Measurements from ENCODE around the gene ALDH3B2.
"Not testable (repeated sequence)": the region's sequence is repeated elsewhere in the genome, so short reads cannot be mapped to it uniquely, and the experiment has no call there.

Gene ALDH3B2

DNA sequence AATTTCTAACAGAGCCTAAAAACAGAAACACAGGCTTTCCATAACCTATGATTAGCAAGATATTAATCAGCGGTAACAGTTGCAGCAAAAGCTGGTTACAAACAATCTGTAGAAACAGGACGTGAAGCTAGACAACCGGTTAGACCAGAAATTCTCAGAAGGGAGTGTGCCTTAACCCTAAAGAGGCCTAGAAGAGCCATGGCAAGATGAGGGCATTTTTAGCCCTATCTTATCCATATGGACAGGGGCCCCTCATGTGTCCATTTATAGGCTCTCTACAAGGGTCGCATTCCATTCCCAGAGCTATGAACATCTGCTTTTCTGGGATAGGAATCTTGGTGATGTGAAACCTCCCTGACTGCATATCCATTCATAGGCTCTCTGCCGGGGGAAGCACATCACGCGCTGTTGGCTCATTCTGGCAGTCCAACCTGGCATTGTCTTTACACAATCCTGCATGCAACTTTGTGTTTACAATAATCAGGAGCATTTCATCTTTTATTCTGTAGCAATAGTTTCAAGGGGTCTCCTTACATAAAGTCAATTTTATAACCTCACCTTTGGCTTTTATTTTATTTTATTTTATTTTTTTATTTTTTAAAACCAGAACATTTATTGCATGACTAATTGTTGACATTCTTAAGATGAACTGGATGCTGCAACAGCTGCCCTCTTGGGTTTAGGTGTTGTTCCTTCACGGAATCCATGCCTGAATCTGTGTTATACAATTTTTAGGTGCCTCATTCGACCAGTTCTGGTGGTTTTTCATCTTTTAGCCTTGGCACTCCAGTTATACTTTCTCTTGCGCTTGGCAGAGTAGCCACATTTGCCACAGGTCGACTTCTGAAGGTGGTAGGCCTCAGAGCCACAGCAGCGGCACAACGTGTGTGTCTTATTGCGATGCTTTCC lies 8.0 kb upstream of the ALDH3B2 start:
- not testable (repeated sequence) for DNase-seq

DNA sequence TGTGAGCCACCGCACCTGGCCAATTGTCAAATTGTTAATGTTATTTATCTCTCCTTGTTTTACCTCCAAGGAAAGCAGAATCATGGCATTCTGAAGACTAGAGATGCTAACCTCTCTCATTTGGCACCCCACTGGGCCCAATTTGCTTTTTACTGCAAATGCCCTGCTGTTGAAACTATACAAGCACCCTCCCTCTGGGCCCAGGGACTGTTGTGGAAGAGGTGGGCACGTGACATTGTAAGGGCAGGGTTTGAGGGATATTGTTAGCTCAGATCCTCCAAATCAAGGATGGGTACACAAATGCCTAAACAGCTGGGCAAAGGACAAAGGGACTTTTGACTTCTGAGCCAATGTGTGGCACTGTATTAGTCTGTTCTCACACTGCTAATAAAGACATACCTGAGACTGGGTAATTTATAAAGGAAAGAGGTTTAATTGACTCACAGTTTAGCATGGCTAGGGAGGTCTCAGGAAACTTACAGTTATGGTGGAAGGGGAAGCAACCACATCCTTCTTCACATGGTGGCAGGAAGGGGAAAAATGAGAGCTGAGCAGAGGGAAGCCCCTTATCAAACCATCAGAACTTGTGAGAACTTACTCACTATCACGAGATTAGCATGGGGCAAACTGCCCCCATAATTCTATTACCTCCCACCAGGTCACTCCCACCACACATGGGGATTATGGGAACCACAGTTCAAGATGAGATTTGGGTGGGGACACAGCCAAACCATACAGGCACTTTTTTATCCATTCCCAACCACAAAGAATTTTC lies 6.5 kb upstream of the ALDH3B2 start:
- DNase-seq = no peak

DNA sequence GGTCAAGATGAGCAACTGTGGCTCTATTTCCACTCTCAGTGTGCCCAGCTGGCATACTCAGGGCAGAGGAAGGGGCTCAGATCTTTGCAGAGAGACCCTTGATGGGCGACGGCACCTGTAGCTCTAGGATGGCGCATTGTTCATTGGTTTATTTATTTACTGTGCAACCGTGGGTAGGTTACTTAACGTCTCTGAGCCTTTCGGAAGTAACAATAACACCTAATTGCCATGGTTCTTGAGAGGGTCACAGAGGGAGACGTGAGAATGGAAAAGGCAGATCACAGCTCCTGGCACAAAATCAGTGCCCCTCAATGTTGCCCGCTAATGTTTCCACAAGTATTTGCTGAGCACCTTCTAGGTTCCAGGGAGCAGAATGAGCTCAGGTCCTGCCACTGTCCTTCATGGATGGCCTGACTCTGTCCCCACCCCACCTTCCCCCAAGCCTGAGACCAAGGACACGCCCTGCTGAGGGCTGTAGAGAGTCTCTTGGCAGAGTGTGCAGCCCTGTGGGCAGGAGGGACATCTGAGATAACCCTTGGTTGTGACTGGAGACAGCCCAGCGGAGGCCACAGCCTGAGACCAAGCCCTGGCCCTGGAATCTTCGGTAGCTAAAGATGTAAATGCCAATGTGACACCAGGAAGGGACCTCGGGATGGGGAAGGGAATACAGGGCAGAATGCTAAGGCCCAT lies 780 bp upstream of the ALDH3B2 start:
- DNase-seq = no peak

DNA sequence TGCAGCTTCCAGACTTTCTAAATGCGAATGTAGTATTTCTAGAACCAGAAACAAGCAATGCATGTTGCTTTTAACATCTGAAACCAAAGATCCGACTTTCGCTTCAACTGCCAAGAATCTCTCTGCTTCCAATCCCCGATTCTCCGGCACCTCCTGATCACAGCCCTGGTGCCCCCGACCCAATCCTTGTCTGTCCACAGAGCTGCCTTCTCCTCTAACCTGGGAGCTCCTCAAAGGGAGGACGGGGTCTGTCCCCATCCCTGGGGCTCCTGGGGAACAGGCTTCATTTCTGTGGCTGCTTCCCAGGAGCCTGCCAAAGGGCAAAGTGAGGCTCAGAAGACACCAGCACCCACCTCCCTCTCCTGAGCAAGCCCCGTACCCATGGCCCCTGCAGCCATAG lies 521 bp downstream of the ALDH3B2 start:
- DNase-seq = no peak

DNA sequence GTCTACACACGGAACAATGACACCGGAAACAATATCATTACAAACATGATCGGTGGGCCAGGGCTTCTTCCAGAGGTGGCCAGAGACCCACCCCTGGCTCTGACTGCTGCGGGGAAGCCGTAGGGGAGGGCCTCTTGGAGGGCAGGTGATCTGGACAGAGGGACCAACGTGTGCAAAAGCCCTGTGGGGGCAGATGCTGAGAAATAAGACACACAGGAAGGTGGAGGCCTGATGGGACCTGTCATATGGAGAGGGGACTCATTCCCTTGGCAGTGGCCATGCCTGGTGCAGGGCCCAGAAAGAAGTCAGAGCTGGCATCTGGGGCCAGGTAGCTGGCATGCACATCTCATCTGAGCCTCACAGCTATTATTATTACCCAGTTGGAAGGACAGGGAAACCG lies 1.1 kb downstream of the ALDH3B2 start:
- no peak for DNase-seq

DNA sequence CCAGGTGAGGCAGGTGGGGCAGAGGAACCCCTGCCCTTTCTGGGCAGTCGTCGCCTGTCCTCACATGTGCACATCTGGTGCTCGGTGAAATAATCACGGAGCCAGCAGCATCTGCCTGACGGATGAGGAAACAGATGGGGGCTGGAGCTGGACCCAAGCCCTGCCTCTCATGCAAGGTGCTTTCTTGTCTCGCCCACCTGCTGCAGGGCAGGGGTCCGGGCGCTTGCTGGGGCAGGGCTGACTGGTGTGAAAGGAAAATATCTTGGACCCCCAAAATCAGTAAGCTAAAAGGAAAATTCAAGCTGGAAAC lies 3.3 kb downstream of the ALDH3B2 start:
- DNase-seq = no peak

DNA sequence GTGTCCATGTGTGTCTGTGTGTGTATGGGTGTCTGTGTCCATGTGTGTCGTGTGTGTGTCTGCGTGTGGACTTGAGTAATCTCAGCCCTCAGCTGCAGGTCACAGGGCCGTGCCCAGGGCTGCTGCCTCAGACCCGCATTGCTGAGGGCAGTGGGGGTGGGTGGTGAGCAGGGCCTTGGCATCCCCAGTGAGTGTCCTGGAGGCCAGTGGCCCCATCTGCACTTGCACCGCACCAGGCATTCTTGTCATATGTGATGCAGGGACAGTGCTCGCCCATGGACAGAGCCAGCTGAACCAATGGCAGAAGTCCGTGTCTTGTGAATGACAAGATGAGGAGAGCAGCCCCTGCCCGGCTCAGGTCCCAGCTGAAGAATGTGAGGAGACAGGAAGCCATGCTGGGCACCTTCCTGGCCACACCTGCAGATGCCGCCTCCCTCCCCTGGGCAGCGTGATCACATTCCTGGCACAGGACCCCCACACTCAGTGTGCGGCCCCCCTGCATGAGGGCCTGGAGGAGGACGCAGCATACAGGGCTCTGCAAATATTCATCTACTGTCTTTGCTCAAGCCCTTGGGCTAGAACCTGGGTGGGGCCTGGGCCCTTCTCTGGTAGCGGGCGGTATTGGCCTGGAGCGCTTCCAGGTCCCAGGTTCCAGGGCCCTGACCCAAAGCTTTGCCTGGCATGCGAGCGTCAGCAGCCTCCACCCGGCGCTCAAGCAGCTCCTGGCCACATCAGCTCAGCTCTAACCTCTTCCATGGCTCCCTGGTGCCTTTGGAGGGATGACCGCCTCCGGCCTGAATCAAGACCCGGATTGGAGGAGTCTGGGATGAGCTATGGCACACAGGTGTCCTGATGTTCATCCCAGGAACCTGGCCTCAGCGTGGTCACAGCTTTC lies 3.9 kb downstream of the ALDH3B2 start:
- no peak for DNase-seq

DNA sequence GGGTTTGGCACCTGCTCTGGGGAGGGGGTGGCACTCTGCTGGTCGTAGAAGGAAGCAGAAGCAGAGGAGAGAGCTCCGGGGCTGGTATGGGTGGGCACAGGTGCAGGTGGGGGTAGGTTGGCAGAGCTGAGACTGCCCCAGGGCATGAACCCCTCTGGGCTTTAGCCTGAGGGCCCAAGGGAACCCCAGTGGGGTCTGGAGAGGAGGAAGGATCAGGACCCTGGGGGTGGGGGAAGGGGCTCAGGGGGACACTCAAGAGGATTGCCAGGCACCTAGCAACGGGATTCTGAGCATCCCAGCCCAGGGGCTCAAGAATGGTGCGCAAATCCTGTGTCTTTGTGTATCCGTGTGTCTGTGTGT lies 6.3 kb downstream of the ALDH3B2 start:
- no peak for DNase-seq

DNA sequence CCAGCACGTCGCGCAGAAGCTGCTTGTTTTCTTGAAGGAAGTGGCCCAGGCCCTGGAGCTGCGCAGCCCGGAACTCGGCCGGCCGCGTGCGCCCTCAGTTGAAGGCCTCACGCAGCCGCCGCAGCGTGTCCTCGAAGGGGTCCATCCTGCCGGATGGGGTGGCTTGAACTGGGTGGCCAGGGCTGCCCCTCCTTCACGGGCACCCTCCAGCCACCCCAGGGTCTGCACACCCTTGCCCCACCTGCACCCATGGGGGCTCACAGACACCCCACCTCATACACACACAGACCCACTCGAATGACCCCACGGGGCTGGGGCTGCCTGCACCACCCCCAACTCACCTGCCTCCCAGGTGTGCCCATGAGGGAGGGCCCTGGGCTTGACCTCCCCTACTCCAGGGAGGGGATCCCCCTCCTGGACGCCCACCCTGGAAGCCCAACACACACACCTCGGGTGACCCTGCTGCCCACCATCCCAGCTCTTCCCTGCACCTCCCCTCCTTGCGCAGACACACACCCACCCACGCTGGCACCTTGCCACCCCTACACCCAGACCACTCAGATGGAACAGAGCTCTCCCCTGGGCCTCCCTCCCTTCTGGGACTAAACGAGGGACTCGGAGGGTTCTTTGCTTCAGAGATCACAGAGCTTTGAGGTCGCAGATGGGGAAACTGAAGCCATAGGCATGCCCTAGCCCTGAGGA lies 6.8 kb downstream of the ALDH3B2 start:
- no peak for DNase-seq

DNA sequence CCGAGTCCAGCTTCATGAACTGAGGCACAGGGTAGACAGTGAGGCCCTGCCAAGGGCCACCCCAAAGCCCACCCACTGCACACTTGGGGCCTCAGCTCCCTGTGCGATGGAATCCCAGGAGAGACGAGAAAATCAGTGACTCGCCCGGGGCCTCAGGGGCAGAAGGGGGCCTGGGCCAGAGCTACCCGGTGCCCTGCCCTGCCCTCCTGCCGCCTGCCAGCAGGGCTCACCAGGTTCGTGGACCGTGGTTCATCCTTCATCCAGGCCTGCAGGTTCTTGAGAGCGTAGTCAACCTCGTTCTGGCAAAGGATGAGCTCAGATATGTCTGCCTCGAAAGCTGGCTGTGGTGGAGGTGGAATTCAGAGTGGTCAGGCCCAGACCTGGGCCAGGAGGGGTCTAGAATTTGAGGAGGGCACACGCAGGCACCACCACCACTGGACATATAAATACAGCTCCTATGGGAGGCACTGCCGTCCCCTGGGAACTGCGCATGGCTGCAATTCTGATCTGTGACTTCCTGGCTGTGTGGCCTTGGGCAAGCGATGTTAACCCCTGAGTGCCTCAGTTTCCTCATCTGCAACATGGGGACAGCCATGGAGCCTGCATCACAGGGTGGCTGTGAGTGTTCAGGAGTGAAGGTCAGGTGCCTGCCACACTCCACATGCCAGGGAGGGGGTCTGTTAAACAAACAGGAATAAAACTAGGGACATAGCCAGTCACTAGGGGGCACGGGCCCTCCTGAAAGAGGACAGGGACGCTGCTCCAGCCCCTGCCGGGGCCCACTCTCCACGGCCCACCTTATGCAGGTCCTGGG lies 7.5 kb downstream of the ALDH3B2 start:
- DNase-seq = no peak

DNA sequence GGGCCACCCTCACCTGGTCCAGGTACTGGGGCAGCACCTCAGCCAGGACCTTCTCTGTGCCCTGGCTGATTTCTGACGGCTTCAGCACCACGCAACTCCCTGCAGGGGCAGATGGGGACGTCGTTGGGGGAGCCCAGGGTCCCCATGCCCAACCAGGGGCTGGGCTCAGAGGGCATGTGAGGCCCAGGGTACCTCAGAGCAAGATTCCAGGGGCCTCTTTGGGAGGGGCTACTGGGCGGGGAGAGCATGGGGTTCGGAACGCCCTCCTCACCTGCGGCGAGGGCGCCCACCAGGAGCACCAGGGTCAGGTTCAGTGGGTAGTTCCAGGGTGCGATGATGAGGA lies 8.1 kb downstream of the ALDH3B2 start:
- no peak for DNase-seq

DNA sequence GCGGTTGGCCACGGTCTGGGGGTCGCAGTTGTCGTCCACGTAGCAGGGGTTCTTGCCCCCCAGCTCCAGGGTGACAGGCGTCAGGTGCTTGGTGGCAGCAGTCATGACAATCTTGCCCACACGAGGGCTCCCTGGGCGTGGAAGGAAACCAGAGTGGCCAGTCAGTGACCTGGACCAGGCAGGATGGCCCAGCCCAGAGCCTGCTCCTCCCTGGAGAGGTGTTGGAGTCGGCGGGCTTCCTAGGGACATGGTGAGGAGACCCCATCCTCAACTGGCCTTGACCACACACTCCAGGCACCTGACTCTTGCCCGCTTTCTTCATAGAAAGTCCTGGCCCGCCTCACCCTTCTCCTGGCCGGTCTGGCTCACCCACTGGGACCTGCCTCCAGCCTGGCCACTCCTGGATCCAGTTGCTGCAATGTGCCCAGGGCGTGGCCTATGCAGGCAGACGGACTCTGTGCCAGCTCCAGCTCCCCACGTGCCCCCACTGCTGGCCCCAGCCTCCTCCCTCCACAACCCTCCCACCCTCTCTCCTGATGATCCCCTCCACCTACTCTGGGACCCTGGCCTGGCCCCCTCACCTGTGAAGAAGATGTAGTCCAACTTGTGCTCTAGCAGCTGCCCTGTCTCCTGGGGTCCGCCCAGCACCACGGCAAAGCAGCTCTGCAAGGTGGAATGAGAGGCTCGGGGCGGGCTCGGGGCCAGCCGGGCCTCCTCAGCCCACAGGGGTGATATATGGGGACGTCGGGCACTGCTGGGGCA lies 8.7 kb downstream of the ALDH3B2 start:
- no peak for DNase-seq

DNA sequence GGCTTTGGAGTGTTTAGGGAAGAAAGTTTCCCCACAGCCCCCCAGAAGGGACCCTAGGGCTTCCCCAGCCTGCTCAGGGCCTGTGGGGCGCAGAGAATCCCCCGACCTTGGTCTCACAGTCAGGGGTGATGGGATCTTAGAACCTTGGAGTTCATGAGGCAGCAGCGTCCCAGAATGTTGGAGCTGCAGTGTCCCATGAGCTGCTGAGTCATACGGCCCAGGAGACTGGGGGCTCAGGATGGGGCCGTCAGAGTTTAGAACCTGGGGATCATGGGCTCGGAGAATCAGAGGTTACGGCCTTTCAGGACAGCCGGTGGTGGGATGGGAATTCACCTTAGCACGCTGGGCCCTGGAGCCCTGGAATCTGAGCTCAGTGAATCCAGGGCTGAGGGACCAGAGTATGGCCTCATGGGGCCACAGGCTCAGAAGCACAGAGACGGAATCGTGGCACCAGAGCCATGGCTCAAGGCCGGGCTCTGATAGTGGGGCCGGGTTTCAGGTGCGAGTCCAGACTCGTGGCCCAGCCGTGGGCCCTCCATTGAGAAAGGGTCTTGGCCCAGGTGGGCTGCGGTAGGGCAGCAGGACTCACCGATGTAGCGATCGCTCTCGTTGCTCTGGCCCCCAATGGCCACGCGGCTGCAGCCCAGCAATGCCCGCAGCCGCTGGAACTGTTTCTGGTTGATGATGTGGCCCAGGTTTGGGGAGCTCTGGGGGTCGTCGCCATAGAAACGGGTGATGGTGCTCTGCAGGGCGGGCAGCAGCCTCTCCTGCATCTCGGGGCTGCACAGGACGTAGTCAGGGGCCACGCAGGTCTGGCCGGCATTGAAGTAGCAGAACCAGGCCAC lies 9.5 kb downstream of the ALDH3B2 start:
- no peak for DNase-seq

DNA sequence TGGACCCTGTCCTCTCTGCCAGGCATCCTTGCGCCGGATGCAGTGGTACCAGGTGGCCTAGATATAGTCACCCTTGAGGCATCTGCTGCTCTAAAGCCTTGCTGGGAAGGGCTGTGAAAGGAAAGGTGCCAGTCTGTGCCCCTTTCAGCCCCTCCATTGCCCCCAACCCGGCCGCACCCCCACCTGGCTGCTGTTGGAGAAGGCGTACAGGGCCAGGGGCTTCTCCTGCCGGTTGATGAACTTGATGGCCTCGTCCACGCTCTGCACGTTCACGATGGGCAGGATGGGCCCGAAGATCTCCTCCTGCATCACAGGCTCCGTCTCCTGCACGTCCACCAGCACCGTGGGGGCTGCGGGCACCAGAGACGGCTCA lies 10.2 kb downstream of the ALDH3B2 start:
- DNase-seq = no peak

DNA sequence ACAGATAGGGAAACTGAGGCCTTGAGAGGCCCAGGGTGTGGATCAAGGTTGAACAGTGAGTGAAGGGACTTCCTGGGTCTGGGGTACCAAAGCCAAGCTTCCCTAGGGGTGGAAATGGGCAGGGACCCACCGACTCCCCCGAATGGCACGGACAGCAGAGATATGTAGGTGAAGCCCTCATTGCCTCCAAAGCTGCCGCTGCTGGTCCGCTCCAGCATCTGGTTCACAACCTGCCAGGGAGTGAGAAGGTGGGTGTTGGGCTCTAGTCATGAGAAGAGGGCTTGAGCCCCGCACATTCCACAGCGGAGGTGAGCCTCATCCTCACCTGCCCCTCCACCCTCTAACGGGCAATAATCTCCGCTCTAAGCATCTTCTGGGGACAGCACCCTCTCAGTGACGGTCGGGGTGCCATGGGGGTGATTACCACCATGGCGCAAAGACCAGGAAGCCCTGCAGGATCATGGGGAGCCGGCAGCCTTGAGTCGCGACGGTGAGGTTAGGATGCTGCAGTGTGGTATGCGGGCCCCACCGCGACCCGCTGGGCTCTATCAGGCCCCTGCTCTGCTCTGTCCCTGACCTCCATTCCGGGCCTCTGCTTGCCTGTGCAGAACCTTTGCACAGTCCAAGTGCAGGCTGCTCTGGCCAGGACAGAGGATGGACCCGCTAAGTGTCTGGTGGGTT lies 10.8 kb downstream of the ALDH3B2 start:
- no peak for DNase-seq

DNA sequence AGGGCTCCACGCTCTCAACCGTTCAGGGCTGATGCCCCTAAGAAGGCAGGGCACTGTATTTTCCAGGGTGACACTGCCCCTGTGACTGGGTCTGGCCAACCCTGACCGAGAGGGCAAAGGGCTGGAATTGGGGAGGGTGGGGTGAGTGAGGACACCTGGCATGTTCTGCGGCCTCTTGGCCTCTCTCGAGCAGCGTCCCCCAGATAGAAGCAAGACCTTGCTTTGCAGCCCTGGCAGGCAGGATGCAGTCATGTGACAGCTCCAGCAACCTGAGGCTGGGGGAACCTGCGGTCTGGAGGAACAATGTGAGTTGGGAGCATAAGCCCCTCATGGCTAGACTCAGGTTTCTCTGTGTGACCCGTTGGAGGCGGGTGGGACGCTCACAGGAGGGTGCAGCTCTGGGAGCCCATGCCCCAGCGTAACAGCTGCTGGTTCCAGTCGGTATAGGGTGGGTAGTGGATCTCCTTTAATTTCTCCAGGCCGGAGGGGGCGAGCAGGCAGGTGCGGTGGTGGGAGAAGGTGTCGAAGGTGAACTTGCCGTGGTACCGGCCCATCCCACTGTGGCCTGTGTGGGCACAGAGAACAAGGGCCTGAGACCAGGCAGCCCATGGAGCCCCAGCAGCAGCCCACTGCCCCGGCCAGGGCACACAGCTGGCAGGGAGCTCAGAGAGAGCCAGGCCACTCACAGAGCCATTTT lies 11.4 kb downstream of the ALDH3B2 start:
- DNase-seq = no peak

DNA sequence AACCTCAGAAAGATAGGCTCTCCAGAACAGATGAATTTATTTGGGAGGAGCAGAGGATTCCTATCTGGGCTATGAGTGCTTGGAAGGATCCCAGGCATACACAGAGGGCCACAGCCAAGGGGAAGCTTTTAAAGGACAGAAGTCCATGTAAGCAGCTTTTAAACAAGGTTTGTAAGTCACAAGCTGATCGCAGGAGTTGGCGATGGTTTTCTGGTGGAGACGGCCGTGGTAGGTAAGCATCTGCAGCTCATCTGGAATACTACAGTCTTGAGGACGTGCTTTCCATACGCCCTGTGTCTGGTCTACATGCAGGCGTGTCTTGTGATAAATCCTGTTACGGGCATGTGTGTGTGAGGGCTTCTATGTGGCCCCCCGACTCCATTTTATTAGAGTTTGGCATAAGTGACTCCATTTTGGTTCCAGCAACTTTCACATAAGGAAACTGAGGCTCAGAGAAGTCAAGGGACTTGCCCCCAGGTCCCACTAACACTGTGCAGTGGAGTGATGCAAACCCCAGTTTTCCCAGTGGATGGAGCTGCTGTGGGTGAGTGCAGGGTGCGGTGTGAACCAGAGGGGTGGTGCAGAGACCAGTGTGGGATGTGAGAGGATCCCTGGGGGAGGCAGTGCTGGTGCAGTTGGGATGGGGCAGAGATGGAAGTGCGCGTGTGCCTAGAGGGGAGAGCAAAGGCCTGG lies 12.1 kb downstream of the ALDH3B2 start:
- no peak for DNase-seq

DNA sequence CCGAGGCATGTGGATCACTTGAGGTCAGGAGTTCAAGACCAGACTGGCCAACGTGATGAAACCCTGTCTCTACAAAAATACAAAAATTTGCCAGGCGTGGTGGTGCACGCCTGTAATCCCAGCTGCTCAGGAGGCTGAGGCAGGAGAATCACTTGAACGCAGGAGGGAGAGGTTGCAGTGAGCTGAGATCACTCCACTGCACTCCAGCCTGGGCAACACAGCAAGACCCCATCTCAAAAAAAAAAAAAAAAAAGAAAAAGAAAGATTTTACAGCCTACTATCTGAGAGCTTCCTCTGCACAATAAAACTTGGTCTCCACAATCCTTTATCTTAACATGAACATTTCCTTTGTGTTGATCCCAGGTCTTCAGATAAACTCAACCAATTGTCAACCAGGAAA lies 13.7 kb downstream of the ALDH3B2 start:
- not testable (repeated sequence) for DNase-seq

Measured in activated CD4-positive, alpha-beta T cell treated with anti-CD3 and anti-CD28 coated beads, Interleukin-10, Interleukin-2, amounts not matched to agents 100 ng/mL and 50 ng/mL, durations not matched to agents 16 hours and 8 hours (primary cell).